ENCODE measurements around the gene SCLY. TPM values are rescaled to one million over a fixed set of nuclear protein-coding genes. Genes with fewer than 3 reads are reported as not detected.
A peak's percentile ranks its signal among the peaks of the same experiment; 100 is the strongest.

SCLY gene
- total and polyA plus RNA-seq, 2 of the 13 experiments (the other 11 are each of a cell fraction or from before 2014, with no cell fraction given): 27.9 to 38.6 TPM

- TF ChIP-seq PHB2 (IDR thresholded peaks at IDR 0.05; ENCODE audit: partially characterized antibody) (no peak), ZNF136 (CRISPR knock-in tag; IDR thresholded peaks at IDR 0.05; ENCODE audit: low read depth) (no peak), KMT2B (CRISPR knock-in tag; IDR thresholded peaks at IDR 0.05) (peak; percentile 64), EHMT2 (IDR thresholded peaks at IDR 0.05; ENCODE audit: borderline replicate concordance, low read depth, low read length) (no peak), ZNF800 (CRISPR knock-in tag; IDR thresholded peaks at IDR 0.05) (no peak), AGO2 (optimal IDR thresholded peaks at IDR 0.05; ENCODE audit: low read depth, low read length) (no peak), FOXP4 (CRISPR knock-in tag; IDR thresholded peaks at IDR 0.05) (peak; percentile 50), REXO4 (CRISPR knock-in tag; IDR thresholded peaks at IDR 0.05; ENCODE audit: borderline replicate concordance) (no peak), MBD4 (IDR thresholded peaks at IDR 0.05; ENCODE audit: borderline replicate concordance, low read length) (no peak), ZFP91 (CRISPR knock-in tag; IDR thresholded peaks at IDR 0.05; ENCODE audit: borderline replicate concordance) (peak; percentile 1), ZNF761 (CRISPR knock-in tag; conservative IDR thresholded peaks at IDR 0.05) (no peak), ZNF253 (CRISPR knock-in tag; IDR thresholded peaks at IDR 0.05; ENCODE audit: borderline replicate concordance) (no peak), RFXANK (CRISPR knock-in tag; IDR thresholded peaks at IDR 0.05) (no peak), THAP11 (CRISPR knock-in tag; IDR thresholded peaks at IDR 0.05) (peak; percentile 70), ARID5B (CRISPR knock-in tag; IDR thresholded peaks at IDR 0.05) (no peak), PHF5A (CRISPR knock-in tag; IDR thresholded peaks at IDR 0.05; ENCODE audit: low read depth, unreplicated experiment) (peak; percentile 84), CERS6 (CRISPR knock-in tag; IDR thresholded peaks at IDR 0.05) (no peak), ZNF367 (CRISPR knock-in tag; IDR thresholded peaks at IDR 0.05; ENCODE audit: borderline replicate concordance) (no peak)
Observed at GRCh38 chr2:238107525-238108422, 47.0 kb downstream of the SCLY start (continued).
